Spleen (tissue), 11 donors: ENCODE results near the gene NKAIN4. TPM values are rescaled to one million over a fixed set of nuclear protein-coding genes. Genes with fewer than 3 reads are reported as not detected.

Experiments
- DNase-seq: peaks from one replicate; pipeline ENCODE4 v3.0.0-alpha.2; 2020
- H3K27ac ChIP-seq, 8 donors: fragments of 200-600 bp; sonication (generic) in 7 of 8; 1 replicate in 4 of 8; 2 replicates in 4 of 8; pipeline versions ENCODE4 v1.5.0 to v1.8.0; 2016 to 2021; ENCODE audit warnings: inconsistent platforms in 4 of 8, mild to moderate bottlenecking in 4 of 8, moderate library complexity in 1 of 8
- H3K27me3 ChIP-seq, 7 donors: fragments of 200-600 bp; sonication (generic) in 6 of 7; replicated peaks in 1 of 7; 1 replicate in 4 of 7; 2 replicates in 3 of 7; pipeline versions ENCODE4 v1.5.0 to v1.8.0; 2016 to 2021; ENCODE audit warnings: inconsistent platforms in 3 of 7, mild to moderate bottlenecking in 1 of 7
- H3K36me3 ChIP-seq, 6 donors: fragments of 200-600 bp; sonication (generic) in 5 of 6; 1 replicate in 4 of 6; 2 replicates in 2 of 6; pipeline versions ENCODE4 v1.5.0 to v1.8.0; 2016 to 2021; ENCODE audit warnings: inconsistent platforms in 2 of 6
- H3K4me1 ChIP-seq, 6 donors: fragments of 200-600 bp; sonication (generic) in 5 of 6; 1 replicate in 3 of 6; 2 replicates in 3 of 6; pipeline versions ENCODE4 v1.5.0 to v1.8.0; 2016 to 2021; ENCODE audit warnings: inconsistent platforms in 3 of 6
- H3K4me3 ChIP-seq, 8 donors: fragments of 200-600 bp; sonication (generic) in 7 of 8; 1 replicate in 4 of 8; 2 replicates in 4 of 8; pipeline versions ENCODE4 v1.5.0 to v1.8.0; 2016 to 2021; ENCODE audit warnings: inconsistent platforms in 4 of 8, mild to moderate bottlenecking in 4 of 8, moderate library complexity in 2 of 8
- H3K9me3 ChIP-seq, 8 donors: fragments of 200-600 bp; sonication (generic) in 7 of 8; 1 replicate in 4 of 8; 2 replicates in 4 of 8; pipeline versions ENCODE4 v1.5.0 to v1.8.0; 2016 to 2021; ENCODE audit warnings: inconsistent platforms in 4 of 8
- POLR2A ChIP-seq, 3 donors: fragments of 450-650 bp; IDR thresholded peaks; one replicate each; pipeline ENCODE4 v1.5.1; 2017; ENCODE audit warnings: antibody characterized with exemption in 3 of 3, mild to moderate bottlenecking in 1 of 3
- POLR2AphosphoS5 ChIP-seq, 3 donors: sonication (generic); formaldehyde crosslinking; IDR thresholded peaks; one replicate each; pipeline ENCODE4 v1.5.1; 2017; ENCODE audit warnings: antibody characterized with exemption in 3 of 3
- WGBS, 5 donors: extraction: QIAGEN DNeasy Blood & Tissue Kit in 3 of 5; methylation state at CpG; one replicate each; pipeline versions ENCODE4 v1.1.5 to v1.1.7; 2013 to 2018; 5-methylcytosine and 5-hydroxymethylcytosine counted together
- intact Hi-C: fragments of 100-400 bp; cut with DNase I; formaldehyde crosslinking; loops from one replicate; pipeline ENCODE4 v1.15.0; 2023; ENCODE audit warnings: low total_unique reads
- polyA plus RNA-seq, 3 donors: library from polyadenylated mRNA; stranded (reverse); fragments of 200-250 nt; gene quantifications; one replicate each; pipeline ENCODE4 v1.2.1, GENCODE V29; 2013
- total RNA-seq, 7 donors: library from RNA; depleted of rRNA in 3 of 7; stranded (reverse); fragments of >200 nt in 3 of 7; fragmentation: NEBNext Ultra II Directional in 4 of 7; extraction: Animal tissue kit (Norgen Biotek cat#: 25700) in 4 of 7; gene quantifications; one replicate each; pipeline versions ENCODE4 v1.1.0 to v1.2.1, GENCODE V29; 2016 to 2021
- TF ChIP-seq, protein P1 (sequence below), 11 experiments: fragments of 200-600 bp in 7 of 11; fragments of 450-650 bp in 4 of 11; sonication (generic) in 4 of 11; IDR thresholded peaks in 8 of 11; conservative IDR thresholded peaks in 3 of 11; 1 replicate in 7 of 11; 2 replicates in 4 of 11; pipeline versions ENCODE4 v1.4.0 to v1.8.0; 2016 to 2021; ENCODE audit warnings: antibody characterized with exemption in 11 of 11, inconsistent platforms in 4 of 11, mild to moderate bottlenecking in 1 of 11
- donor health status: healthy with polysubstance abuse.
- donor health status: DM: no; HTN: no; CAD: no; lungs with moderate emphysema.
- donor health status: DM: no; HTN: no; CAD: no.
- donor health status: Bipolar disorder and iron deficiency.
- donor health status: healthy.
- donor health status: DM: no; HTN: no; CAD: no.
- donor health status: DM: yes; HTN: yes; CAD: no.

NKAIN4 gene
- total and polyA plus RNA-seq, 10 donors: 0.09 TPM; not detected in 9

- no peak overlapping the region for H3K27ac ChIP-seq
- intact Hi-C loops: no loop called here
- H3K27me3 ChIP-seq: no peaks in the 10 kb centered on the region
- DNase-seq: no peak
- H3K9me3 ChIP-seq: no peaks in the 10 kb centered on the region
- H3K4me1 ChIP-seq: peaks cover 4 to 69% (median 39%) of the 10 kb centered on the region in 6 donors
- WGBS, 5 donors: 83 to 91% (median 86%) methylated on average over 6 of the region's 6 CpGs
- peaks cover 0 to 100% (median 90%) of the 10 kb centered on the region in 6 donors for H3K36me3 ChIP-seq
- no peak overlapping the region for H3K4me3 ChIP-seq
- TF ChIP-seq POLR2AphosphoS5 (IDR thresholded peaks at IDR 0.05): no peak
- TF ChIP-seq, protein P1, sequence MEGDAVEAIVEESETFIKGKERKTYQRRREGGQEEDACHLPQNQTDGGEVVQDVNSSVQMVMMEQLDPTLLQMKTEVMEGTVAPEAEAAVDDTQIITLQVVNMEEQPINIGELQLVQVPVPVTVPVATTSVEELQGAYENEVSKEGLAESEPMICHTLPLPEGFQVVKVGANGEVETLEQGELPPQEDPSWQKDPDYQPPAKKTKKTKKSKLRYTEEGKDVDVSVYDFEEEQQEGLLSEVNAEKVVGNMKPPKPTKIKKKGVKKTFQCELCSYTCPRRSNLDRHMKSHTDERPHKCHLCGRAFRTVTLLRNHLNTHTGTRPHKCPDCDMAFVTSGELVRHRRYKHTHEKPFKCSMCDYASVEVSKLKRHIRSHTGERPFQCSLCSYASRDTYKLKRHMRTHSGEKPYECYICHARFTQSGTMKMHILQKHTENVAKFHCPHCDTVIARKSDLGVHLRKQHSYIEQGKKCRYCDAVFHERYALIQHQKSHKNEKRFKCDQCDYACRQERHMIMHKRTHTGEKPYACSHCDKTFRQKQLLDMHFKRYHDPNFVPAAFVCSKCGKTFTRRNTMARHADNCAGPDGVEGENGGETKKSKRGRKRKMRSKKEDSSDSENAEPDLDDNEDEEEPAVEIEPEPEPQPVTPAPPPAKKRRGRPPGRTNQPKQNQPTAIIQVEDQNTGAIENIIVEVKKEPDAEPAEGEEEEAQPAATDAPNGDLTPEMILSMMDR (IDR thresholded peaks at IDR 0.05 in 8 of 11, conservative IDR thresholded peaks at IDR 0.05 in 3 of 11): no peak
- TF ChIP-seq POLR2A (IDR thresholded peaks at IDR 0.05): no peak
Observed at GRCh38 chr20:63208346-63208909, 45.8 kb downstream of the NKAIN4 start.

DNA sequence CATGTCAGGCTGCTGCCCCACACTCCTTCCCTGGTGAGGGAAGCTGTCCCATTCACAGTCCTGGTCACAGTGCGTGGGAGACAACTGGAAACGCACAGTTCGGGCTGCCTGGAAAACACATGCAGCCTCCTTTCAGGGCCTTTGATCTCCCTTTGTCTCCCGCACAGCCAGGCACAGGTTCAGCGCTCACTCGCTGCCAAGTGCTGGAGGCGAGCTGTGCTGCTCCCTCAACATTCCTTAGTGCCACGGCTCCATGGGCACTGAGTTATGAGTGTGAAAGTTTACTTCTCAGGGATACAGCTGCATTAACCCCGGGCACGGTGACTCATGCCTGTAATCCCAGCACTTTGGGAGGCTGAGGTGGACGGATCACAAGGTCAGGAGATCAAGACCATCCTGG, 47.4 kb downstream of the NKAIN4 start:
- DNase-seq: no peak
- no peaks in the 10 kb centered on the region for H3K9me3 ChIP-seq
- 87 to 93% (median 90%) methylated on average over 8 to 11 of the region's 11 CpGs for WGBS, 5 donors
- H3K36me3 ChIP-seq: peaks cover 0 to 100% (median 92%) of the 10 kb centered on the region in 6 donors
- H3K27me3 ChIP-seq: no peaks in the 10 kb centered on the region
- H3K4me3 ChIP-seq: no peak overlapping the region
- H3K27ac ChIP-seq: no peak overlapping the region
- peaks cover 0 to 55% (median 24%) of the 10 kb centered on the region in 6 donors for H3K4me1 ChIP-seq
- intact Hi-C loops: no loop called here
- TF ChIP-seq, protein P1 (IDR thresholded peaks at IDR 0.05 in 8 of 11, conservative IDR thresholded peaks at IDR 0.05 in 3 of 11): no peak
- TF ChIP-seq POLR2AphosphoS5 (IDR thresholded peaks at IDR 0.05): peak in 1 of 3 donors; percentile 38

GRCh38 chr20:63205896-63206295, 48.4 kb downstream of the NKAIN4 start:
- WGBS, 5 donors: 83 to 91% (median 85%) methylated on average over 10 of the region's 10 CpGs
- intact Hi-C loops: no loop called here

GRCh38 chr20:63204362-63204761, 49.9 kb downstream of the NKAIN4 start:
- DNase-seq: no peak
- TF ChIP-seq, protein P1 (IDR thresholded peaks at IDR 0.05 in 8 of 11, conservative IDR thresholded peaks at IDR 0.05 in 3 of 11): no peak
- TF ChIP-seq POLR2AphosphoS5 (IDR thresholded peaks at IDR 0.05) (no peak), POLR2A (IDR thresholded peaks at IDR 0.05) (no peak)
- peaks cover 0 to 54% (median 16%) of the 10 kb centered on the region in 6 donors for H3K4me1 ChIP-seq

More at GRCh38 chr20:63205896-63206295, 48.4 kb downstream of the NKAIN4 start:
- TF ChIP-seq POLR2AphosphoS5 (IDR thresholded peaks at IDR 0.05) (no peak), POLR2A (IDR thresholded peaks at IDR 0.05) (no peak)
- TF ChIP-seq, protein P1 (IDR thresholded peaks at IDR 0.05 in 8 of 11, conservative IDR thresholded peaks at IDR 0.05 in 3 of 11): no peak
- H3K4me3 ChIP-seq: no peak overlapping the region
- H3K36me3 ChIP-seq: peaks cover 0 to 100% (median 93%) of the 10 kb centered on the region in 6 donors
- H3K9me3 ChIP-seq: no peaks in the 10 kb centered on the region
- H3K27ac ChIP-seq: no peak overlapping the region
- no peak for DNase-seq
- no peaks in the 10 kb centered on the region for H3K27me3 ChIP-seq
- H3K4me1 ChIP-seq: peaks cover 0 to 54% (median 18%) of the 10 kb centered on the region in 6 donors

More at GRCh38 chr20:63204362-63204761, 49.9 kb downstream of the NKAIN4 start:
- Histone ChIP-seq H3K36me3 (peaks cover 0 to 100% (median 87%) of the 10 kb centered on the region in 6 donors), H3K27ac (no peak overlapping the region), H3K27me3 (no peaks in the 10 kb centered on the region), H3K4me3 (no peak overlapping the region), H3K9me3 (no peaks in the 10 kb centered on the region)
- 87 to 97% (median 92%) methylated on average over 5 of the region's 5 CpGs for WGBS, 5 donors
- intact Hi-C loops: no loop called here
